KMS-11 (cell line): ENCODE data around the gene PERCC1.

Experiments
- H2AFZ ChIP-seq: fragments of 200-600 bp; sonication (generic); 2 replicates; pipeline ENCODE4 v1.6.1; 2016; ENCODE audit warnings: antibody characterized with exemption, mixed run types, low read depth
- H3K27ac ChIP-seq: fragments of 200-600 bp; sonication (generic); 2 replicates; pipeline ENCODE4 v1.6.1; 2016; ENCODE audit warnings: mild to moderate bottlenecking, mixed run types
- H3K27me3 ChIP-seq: fragments of 200-600 bp; sonication (generic); 2 replicates; pipeline ENCODE4 v1.6.1; 2017; ENCODE audit warnings: mild to moderate bottlenecking, low read depth, mixed run types, moderate library complexity; ENCODE audit not compliant: insufficient read depth
- H3K36me3 ChIP-seq: fragments of 200-600 bp; sonication (generic); 2 replicates; pipeline ENCODE4 v1.6.1; 2017; ENCODE audit warnings: mild to moderate bottlenecking, mixed run types; ENCODE audit not compliant: insufficient read depth
- H3K4me1 ChIP-seq: fragments of 200-600 bp; sonication (generic); 2 replicates; pipeline ENCODE4 v1.6.1; 2016; ENCODE audit warnings: mild to moderate bottlenecking, low read depth, mixed run types; ENCODE audit not compliant: poor library complexity, severe bottlenecking
- H3K4me2 ChIP-seq: fragments of 200-600 bp; sonication (generic); 2 replicates; pipeline ENCODE4 v1.7.0; 2016; ENCODE audit warnings: mild to moderate bottlenecking, mixed run types
- H3K4me3 ChIP-seq: fragments of 200-600 bp; sonication (generic); IDR thresholded peaks from 2 replicates; pipeline ENCODE4 v1.6.1; 2017; ENCODE audit warnings: low read depth, low read length, mixed read lengths; ENCODE audit not compliant: insufficient read depth
- H3K79me2 ChIP-seq: fragments of 200-600 bp; sonication (generic); 2 replicates; pipeline ENCODE4 v1.6.1; 2016; ENCODE audit warnings: low read depth, mixed run types; ENCODE audit not compliant: insufficient read depth
- H3K9ac ChIP-seq: fragments of 200-600 bp; sonication (generic); 2 replicates; pipeline ENCODE4 v1.6.1; 2016; ENCODE audit warnings: mild to moderate bottlenecking, mixed run types
- H4K20me1 ChIP-seq: fragments of 200-600 bp; sonication (generic); 2 replicates; pipeline ENCODE4 v1.6.1; 2016; ENCODE audit warnings: mild to moderate bottlenecking, mixed run types; ENCODE audit not compliant: insufficient read depth
- CTCF ChIP-seq: fragments of 200-600 bp; sonication (generic); conservative IDR thresholded peaks from 2 replicates; pipeline ENCODE4 v1.6.1; 2017; ENCODE audit warnings: low read depth, mild to moderate bottlenecking, antibody characterized with exemption, low read length, moderate library complexity, mixed read lengths

Gene PERCC1

GRCh38 chr16:1447965-1448364 lies 17.1 kb downstream of the PERCC1 start:
- no peaks in the 10 kb centered on the region for H3K4me1 ChIP-seq
- no peak overlapping the region for H3K4me2 ChIP-seq
- H3K36me3 ChIP-seq, result no peaks in the 10 kb centered on the region
- no peak for TF ChIP-seq CTCF
- no peak overlapping the region for H2AFZ ChIP-seq
- no peaks in the 10 kb centered on the region for H4K20me1 ChIP-seq
- no peak overlapping the region for H3K27ac ChIP-seq
- H3K27me3 ChIP-seq, result 0 out of 2 replicates have a peak, but pooled peaks cover 3% of the 10 kb centered on the region
- no peaks in the 10 kb centered on the region for H3K79me2 ChIP-seq
- H3K4me3 ChIP-seq, result no peak overlapping the region
- H3K9ac ChIP-seq, result no peak overlapping the region

- Histone ChIP-seq H3K36me3 (no peaks in the 10 kb centered on the region), H3K27ac (no peak overlapping the region), H3K4me2 (no peak overlapping the region), H2AFZ (no peak overlapping the region), H3K79me2 (no peaks in the 10 kb centered on the region), H3K4me3 (no peak overlapping the region), H3K27me3 (0 out of 2 replicates have a peak, but pooled peaks cover 1% of the 10 kb centered on the region), H3K9ac (no peak overlapping the region), H4K20me1 (no peaks in the 10 kb centered on the region), H3K4me1 (no peaks in the 10 kb centered on the region)
- no peak for TF ChIP-seq CTCF
Observed at GRCh38 chr16:1448536-1449116, 17.7 kb downstream of the PERCC1 start.

GRCh38 chr16:1449201-1449788 lies 18.4 kb downstream of the PERCC1 start:
- Histone ChIP-seq H3K4me2 (no peak overlapping the region), H3K27me3 (no peaks in the 10 kb centered on the region), H3K4me1 (no peaks in the 10 kb centered on the region), H4K20me1 (no peaks in the 10 kb centered on the region), H3K79me2 (no peaks in the 10 kb centered on the region), H3K4me3 (no peak overlapping the region), H2AFZ (no peak overlapping the region), H3K27ac (no peak overlapping the region), H3K9ac (no peak overlapping the region), H3K36me3 (no peaks in the 10 kb centered on the region)
- no peak for TF ChIP-seq CTCF

GRCh38 chr16:1450218-1450617 lies 19.3 kb downstream of the PERCC1 start:
- H3K27ac ChIP-seq, result no peak overlapping the region
- H2AFZ ChIP-seq, result no peak overlapping the region
- no peaks in the 10 kb centered on the region for H4K20me1 ChIP-seq
- no peaks in the 10 kb centered on the region for H3K27me3 ChIP-seq
- no peaks in the 10 kb centered on the region for H3K36me3 ChIP-seq
- no peak for TF ChIP-seq CTCF
- H3K4me2 ChIP-seq, result no peak overlapping the region
- no peak overlapping the region for H3K4me3 ChIP-seq
- H3K9ac ChIP-seq, result no peak overlapping the region
- no peaks in the 10 kb centered on the region for H3K4me1 ChIP-seq
- no peaks in the 10 kb centered on the region for H3K79me2 ChIP-seq
